GM12892 (cell line): ENCODE data around the gene ACTR10.

Experiments
- POLR2A ChIP-seq: IDR thresholded peaks from 2 replicates; pipeline ENCODE4 v1.6.1; 2011; ENCODE audit warnings: low read depth, low read length, control low read depth
- POLR2AphosphoS5 ChIP-seq: IDR thresholded peaks from 2 replicates; pipeline ENCODE4 v1.6.1; 2011; ENCODE audit warnings: low read depth, low read length, control low read depth
- TAF1 ChIP-seq: IDR thresholded peaks from 2 replicates; pipeline ENCODE4 v1.6.1; 2011; ENCODE audit warnings: low read depth, mild to moderate bottlenecking, control low read depth, low read length, borderline replicate concordance

DNA sequence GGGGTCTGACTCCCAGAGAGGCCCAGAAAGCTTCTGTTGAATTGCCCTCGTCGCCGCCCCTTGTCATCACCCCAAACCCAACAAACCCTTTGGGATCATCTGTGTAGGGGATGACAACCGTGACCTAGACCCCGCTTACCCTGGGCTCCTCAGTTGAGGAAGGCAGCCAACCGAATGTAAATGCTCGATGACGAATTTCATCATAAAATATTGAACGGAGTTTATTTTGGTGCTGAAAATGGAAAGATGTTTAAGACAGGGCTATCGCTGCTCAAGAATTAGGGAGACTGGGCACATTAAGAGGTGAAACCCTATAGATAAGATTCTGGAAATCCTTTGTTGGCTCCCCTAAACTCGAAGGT, 512 bp downstream of the ACTR10 start:
- TF ChIP-seq POLR2A (no peak), TAF1 (no peak), POLR2AphosphoS5 (no peak)
